Stimulated activated CD4-positive, alpha-beta T cell treated with anti-CD3 and anti-CD28 coated beads, Interleukin-1b, Interleukin-23, amount 100 ng/mL, for 48 hours (primary cell): ENCODE results near the gene TMEM129.
"Not testable (repeated sequence)": the region's sequence is repeated elsewhere in the genome, so short reads cannot be mapped to it uniquely, and the experiment has no call there.

Experiments used
- DNase-seq: peaks from one replicate; pipeline ENCODE4 v3.0.0-alpha.2; 2020

Gene TMEM129

DNA sequence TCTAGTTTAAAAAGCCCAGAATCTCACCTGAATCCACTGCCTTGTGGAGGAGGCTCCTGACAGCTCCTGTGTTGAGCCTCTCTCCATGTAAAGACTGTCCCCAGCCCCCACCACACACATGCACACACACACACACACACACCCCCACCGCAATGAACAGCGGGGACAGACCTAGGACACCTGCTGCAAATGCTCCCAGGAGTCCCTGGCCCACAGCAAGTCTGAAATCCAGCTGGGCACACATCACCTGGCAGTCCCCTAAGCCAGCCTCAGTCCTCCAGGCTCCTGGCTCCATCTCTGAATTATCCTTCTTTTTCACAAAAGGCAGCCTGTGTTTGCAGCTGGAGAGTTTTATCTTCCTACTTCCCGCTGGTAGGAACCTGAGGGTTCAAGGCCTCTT lies 30.4 kb downstream of the TMEM129 start:
- DNase-seq = no peak

- no peak for DNase-seq
Measured at GRCh38 chr4:1686440-1687036, 34.6 kb downstream of the TMEM129 start.

DNA sequence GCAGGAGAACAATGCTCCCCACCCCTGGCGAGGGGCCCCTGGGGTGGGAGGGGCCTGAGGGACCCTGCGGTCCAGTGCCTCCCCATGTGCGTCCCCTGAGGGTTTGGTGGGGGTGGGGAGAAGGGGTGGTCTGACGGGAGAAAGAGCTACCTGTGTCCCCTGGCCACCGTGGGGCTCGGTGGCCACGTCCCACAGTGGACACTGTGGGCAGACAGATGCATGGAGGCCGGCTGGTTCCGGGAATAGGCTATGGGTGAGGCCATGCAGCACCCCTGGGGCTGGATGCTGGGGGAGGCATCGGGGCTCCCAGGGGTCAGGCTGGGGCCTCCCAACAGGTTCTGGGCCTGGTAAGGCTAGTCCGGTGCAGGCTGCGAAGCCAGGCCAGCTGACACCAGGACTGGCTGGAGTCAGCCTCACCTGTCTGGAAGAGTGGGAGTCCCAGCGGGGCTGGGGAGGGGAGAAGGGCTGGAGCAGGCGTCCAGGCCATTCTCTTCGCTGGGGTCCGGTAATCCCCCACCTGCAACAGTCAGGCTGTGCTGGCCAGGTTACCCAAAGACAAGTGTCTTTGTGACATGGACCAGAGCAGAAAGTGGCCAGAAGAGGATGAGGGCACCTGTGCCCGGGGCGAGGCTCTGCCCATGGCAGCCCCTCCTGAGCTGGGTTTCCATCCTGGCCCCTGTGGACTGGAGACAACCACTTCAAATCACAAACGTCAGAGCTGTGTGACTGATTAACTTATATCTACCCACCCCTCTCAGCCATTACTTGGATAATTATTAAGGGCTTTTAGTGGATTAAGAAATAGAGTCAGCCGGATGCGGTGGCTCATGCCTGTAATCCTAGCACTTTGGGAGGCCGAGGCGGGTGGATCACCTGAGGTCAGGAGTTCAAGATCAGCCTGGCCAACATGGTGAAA lies 35.6 kb downstream of the TMEM129 start:
- no peak for DNase-seq

- DNase-seq = no peak
Measured at GRCh38 chr4:1684506-1685234, 36.5 kb downstream of the TMEM129 start.

GRCh38 chr4:1683736-1684505 lies 37.2 kb downstream of the TMEM129 start, which contains the start of gene FAM53A:
Gene FAM53A, minus strand, starts transcription at chr4:1684313. Its CDS starts 15,572 bp downstream, at chr4:1668741.
- peak; percentile 92 for DNase-seq

DNA sequence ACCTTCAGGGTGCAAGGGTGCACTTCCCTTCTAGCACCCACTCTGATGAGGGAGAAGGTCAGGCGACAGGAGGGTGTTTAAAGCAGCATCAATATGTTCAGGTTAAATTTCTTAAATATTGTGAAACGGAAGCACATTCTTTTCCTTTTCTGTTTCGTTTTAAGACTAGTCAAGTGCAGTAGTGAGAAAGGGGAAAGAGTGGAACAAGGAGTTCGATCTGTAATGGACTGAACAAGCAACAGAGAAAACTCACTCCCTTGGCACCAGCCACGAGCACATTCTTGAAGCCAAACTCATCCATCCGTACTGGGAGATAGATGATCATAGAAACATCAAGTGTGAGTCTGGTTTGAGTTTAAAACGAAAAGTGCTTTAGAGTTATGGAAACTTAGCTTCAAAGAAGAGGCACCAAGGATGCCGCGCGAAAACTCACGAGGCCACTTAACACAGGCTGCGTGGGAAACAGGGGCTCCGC lies 37.8 kb downstream of the TMEM129 start:
- no peak for DNase-seq

GRCh38 chr4:1682860-1683259 lies 38.3 kb downstream of the TMEM129 start:
- DNase-seq = no peak

DNA sequence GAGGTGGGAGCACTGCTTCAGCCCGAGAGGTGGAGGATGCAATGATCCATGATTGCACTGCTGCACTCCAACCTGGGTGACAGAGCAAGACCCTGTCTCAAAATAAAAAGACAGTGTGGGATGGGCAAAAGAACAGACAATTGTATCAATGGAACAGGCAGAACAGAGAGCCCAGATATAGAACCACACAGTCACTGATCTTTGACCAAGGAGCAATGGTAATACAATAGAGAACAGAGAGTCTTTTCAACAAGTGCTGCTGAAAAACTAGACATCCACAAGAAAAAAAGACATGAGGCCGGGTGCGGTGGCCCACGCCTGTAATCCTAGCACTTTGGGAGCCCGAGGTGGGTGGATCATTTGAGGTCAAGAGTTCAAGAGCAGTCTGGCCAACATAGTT lies 42.9 kb downstream of the TMEM129 start:
- DNase-seq = no peak

- DNase-seq = no peak
Measured at GRCh38 chr4:1676605-1677525, 44.3 kb downstream of the TMEM129 start.

- no peak for DNase-seq
Measured at GRCh38 chr4:1675802-1676137, 45.4 kb downstream of the TMEM129 start.

DNA sequence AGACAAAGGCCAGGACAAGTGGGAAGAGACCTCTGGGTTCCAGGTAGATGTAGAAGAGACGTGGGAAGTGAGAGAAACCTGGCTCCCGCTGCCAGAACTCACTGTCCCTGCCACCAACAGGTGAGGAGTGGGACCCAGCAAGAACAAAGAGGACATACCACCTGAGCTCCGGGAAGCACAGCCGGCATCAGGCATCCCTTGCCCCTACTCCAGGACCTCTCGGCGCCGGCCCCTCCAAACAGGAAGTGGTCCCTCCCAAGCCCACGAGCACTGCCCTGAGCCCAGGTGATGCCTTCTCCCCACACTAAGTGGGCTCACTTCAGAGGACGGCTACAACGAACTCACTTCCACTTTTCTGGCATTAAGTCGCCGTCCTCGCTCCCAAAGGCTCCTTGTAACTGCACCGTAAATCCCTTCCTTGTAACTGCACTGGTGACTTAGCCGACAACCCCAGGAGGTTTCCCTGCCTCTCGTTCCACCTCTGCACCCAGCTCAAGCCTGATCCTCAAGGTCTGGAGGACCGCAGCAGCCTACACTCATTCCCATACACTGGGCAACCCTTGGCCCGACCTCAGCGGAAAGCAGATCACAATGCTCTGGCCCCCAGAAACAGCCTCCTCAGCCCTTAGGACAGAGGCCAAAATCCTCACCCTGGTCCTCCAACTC lies 45.9 kb downstream of the TMEM129 start:
- no peak for DNase-seq

GRCh38 chr4:1674682-1675081 lies 46.4 kb downstream of the TMEM129 start:
- DNase-seq = no peak

GRCh38 chr4:1673671-1674070 lies 47.5 kb downstream of the TMEM129 start:
- DNase-seq = no peak

DNA sequence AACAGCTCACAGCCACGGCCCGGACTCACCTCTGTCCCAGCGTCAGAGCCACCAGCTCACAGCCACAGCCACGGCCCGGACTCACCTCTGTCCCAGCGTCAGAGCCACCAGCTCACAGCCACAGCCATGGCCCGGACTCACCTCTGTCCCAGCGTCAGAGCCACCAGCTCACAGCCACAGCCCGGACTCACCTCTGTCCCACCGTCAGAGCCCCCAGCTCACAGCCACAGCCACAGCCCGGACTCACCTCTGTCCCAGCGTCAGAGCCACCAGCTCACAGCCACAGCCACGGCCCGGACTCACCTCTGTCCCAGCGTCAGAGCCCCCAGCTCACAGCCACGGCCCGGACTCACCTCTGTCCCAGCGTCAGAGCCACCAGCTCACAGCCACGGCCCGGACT lies 50.1 kb downstream of the TMEM129 start:
- not testable (repeated sequence) for DNase-seq

DNA sequence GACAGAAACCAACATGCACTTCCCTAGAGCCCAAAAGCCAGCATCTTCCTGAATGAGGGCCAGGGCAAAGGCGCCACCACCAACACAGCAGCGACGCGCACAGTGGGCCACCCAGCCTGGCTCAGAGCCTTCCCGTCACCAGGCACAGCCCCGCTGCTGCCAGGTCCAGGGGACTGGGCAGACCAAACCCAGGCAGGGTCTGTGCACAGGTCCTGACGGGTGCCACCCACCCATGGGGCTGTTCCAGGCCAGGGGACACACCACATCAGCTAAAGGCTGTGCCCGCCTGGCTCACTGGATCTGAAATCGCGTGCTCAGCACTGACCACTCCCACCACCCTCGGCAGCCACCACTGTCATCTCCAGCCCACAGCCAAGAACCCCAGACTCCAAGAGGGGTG lies 50.8 kb downstream of the TMEM129 start:
- DNase-seq = no peak

DNA sequence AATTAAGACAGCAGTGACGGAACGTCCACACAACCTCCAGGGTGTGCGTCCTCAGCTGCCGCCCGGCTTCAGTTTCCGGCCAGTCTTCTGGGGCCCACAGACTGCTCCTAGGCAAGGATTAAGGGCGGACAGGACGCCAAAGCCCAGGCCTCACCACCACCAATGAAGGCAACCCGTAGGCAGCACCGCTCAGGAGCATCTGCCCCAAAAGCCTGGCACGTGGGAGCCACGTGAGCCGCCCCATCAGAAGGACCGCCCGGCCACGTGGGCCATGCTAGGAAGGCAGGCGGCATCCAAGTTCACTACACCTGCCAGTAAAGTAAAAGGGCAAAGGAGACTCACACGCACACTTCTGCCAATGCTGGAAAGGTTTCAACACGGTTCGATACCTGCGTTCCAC lies 51.3 kb downstream of the TMEM129 start:
- DNase-seq = no peak

DNA sequence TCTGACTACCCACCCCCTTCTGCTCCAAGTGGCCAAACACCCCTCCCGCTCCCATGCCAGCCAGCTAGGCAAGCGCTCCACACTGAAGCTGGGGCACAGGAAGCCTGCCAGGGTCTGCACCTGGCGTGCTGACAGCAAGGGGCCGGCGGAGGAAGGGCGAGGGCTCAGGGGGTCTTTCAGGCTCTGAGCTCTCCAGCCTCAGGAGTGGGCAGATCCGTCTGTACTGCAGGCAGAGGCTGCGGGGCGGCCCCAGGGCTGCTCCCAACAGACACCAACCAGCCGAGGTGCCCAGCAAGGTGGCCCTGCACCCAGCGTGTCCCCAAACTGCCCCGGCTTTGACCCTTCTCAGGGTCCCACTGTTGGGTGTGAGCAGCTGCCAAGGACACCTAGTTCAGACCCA lies 51.9 kb downstream of the TMEM129 start:
- no peak for DNase-seq

GRCh38 chr4:1668488-1668840 lies 52.7 kb downstream of the TMEM129 start:
- no peak for DNase-seq

- DNase-seq = no peak
Measured at GRCh38 chr4:1667273-1667672, 53.9 kb downstream of the TMEM129 start.

DNA sequence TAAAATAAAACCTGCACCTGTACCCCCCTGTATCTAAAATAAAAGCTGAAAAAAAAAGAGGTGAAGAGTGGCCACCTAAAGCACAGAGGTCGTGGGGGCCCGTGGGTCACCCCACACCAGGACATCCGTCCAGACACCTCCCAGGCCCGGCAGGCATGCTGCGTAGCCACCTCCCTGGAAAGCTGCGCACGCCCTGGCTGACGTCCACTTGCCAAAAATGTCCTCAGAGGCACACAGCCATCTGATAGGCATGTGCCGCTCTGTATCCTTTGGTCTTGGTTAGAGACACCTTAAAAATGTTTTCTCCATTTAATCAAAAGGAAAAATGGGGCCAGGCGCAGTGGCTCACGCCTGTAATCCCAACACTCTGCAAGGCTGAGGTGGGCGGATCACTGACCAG lies 54.7 kb downstream of the TMEM129 start:
- DNase-seq = no peak
